GM18867 (cell line): Measurements from ENCODE around the gene RNF220.

ENCODE experiments used
- ATAC-seq: cut with Tn5 transposase; IDR thresholded peaks from one replicate; pipeline ENCODE4 v1.9.1; 2021; ENCODE audit warnings: mild to moderate bottlenecking, moderate library complexity; ENCODE audit not compliant: unreplicated experiment

Gene RNF220

DNA sequence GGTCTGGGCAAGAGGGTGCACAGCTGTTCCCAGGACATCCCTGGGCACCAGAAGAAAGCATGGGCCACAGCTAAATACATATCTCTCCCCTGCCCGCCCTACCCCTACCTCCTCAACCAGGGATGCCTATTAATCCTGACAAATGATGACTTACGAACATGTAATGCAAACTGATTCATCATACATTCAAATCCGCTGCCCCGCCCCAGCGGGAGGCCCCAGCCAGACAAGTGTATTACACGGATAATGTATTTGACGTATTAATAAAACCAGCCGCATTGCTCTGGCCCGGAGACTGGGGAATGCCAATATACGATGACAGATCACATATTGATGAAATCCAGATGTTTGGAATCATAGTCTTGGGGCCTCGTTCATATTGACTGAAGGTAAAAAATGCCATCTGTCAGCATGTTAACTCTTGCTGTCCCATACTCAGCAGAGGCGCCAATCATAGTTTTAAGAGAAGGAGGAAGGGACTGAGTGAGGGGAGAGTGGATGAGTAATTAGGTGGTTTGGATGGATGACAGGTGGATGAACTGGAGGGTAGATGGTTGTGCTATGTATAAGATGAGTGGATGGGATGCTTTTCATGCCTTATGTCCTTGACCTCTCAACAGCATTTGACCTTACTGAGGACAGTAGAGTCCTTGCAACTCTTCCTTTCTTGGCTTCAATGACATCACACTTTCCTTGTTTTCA lies 201.0 kb downstream of the RNF220 start:
- ATAC-seq: no peak

DNA sequence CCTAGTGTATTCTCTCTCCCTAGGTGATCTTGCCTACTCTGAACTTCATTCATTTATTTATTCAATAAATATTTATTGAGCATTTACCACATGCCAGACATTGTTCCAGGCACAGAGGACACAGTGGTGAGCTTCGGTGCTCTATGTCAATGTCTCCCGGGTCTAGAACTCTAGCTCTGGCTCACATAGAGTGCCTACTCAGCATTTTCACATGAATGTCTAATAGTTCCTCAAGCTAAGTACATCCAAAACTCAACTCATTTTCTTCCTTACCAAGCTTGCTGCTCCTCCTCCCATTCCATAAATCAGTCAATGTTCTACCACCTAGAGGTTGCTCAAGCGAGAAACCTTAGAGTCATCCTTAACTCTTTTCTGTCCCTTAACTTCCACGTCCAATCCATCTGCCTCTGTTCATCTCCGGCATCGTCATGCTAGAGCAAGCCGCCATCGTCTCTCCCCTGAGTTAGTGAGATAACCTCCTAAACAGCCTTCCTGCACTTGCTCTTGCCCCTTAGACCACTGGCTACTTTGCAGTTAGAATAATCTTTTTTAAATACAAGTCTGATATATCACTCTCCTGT lies 201.7 kb downstream of the RNF220 start:
- no peak for ATAC-seq

- ATAC-seq: no peak
Measured at GRCh38 chr1:44608141-44608540, 203.1 kb downstream of the RNF220 start.

GRCh38 chr1:44609412-44609767 lies 204.3 kb downstream of the RNF220 start:
- ATAC-seq: no peak

- no peak for ATAC-seq
Measured at GRCh38 chr1:44609768-44610526, 204.9 kb downstream of the RNF220 start.

DNA sequence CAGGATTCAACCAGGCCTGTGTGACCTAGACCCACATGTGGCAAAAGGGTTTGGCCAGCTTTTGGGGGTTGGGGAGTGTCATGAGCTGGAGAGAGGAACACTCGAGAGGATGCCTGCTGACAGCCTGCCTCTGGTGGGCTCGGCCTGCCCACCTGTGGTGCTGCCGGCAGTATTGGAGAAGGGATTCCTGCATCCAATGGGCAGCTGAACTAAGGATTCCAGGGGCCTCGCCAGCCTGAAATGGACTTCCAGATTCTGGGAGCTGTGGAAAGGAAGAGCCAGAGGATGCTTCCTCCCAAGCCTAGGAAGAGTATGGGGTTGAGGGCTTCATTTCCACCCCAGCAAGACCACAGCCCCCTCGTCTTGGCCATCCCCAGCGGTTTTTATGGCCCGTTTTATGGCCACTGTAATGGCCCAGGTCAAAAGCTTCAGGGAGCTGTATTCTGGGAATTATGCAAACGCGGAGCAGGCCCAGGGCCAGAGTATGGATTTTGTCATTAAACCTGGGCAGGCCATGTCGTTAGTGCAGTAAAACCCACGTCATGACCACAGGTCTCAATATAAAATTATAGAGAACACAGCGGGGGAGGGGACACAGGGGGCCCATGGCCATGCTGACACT lies 205.6 kb downstream of the RNF220 start:
- no peak for ATAC-seq

DNA sequence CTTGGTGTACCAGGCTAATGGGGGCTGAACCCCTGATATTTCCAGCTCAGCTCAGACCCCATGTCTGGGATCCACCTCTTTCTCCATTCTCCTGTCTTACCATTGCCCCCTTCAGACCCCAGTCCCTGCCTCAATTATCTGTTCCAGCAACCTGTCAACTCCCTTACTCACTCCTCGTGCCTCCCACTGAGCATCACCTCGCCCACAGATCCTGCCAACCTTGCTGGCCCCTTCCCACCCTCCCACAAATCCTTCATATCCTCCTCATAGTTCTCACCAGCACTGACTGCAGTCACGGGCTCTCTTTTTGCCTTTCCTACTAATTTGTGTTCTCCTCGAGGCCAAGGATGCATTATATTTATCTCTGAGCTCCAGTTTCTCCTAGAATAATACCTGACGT lies 206.4 kb downstream of the RNF220 start:
- no peak for ATAC-seq

DNA sequence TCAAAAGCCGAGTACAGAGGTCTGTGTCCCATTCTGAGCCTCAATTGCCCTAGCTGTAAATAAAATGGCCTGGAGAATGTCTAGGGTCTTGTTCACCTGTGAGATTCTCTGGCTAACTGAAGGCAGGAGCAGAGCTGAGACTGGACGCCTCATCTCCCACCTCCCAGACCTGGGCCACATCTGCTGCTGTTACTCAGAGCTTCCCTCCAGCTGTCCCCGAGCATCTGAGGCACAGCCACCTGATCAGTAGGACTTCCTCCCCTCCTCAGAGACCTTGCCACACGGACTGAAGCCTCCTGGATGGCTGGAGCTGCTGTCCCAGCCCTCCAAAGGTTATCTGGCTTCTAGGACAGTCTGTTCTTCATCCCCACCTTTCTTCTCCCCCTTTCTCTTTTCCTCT lies 206.8 kb downstream of the RNF220 start:
- no peak for ATAC-seq

GRCh38 chr1:44613941-44614340 lies 208.9 kb downstream of the RNF220 start:
- ATAC-seq: no peak

- ATAC-seq: no peak
Measured at GRCh38 chr1:44616284-44616990, 211.4 kb downstream of the RNF220 start.

- ATAC-seq: no peak
Measured at GRCh38 chr1:44616991-44617702, 212.1 kb downstream of the RNF220 start.

DNA sequence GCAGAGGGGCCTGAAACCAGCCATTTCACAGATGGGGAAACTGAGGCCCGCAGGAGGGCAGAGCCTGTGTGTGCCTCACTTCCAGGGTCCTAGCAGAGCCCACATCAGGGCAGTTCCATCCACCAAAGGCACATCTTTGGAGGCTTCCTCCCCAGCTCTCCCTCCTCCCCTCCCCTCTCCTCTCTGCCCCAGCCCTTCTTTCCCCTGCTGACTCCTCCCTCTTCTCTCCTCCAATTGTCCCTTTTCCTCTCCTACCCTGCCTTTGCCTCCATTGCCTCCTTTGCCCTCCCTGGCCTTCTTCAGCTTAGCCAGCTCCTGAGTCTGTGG lies 212.6 kb downstream of the RNF220 start:
- no peak for ATAC-seq

GRCh38 chr1:44619261-44619900 lies 214.3 kb downstream of the RNF220 start:
- ATAC-seq: no peak

- ATAC-seq: no peak
Measured at GRCh38 chr1:44620072-44620471, 215.0 kb downstream of the RNF220 start.

GRCh38 chr1:44621841-44622286 lies 216.8 kb downstream of the RNF220 start:
- ATAC-seq: no peak

DNA sequence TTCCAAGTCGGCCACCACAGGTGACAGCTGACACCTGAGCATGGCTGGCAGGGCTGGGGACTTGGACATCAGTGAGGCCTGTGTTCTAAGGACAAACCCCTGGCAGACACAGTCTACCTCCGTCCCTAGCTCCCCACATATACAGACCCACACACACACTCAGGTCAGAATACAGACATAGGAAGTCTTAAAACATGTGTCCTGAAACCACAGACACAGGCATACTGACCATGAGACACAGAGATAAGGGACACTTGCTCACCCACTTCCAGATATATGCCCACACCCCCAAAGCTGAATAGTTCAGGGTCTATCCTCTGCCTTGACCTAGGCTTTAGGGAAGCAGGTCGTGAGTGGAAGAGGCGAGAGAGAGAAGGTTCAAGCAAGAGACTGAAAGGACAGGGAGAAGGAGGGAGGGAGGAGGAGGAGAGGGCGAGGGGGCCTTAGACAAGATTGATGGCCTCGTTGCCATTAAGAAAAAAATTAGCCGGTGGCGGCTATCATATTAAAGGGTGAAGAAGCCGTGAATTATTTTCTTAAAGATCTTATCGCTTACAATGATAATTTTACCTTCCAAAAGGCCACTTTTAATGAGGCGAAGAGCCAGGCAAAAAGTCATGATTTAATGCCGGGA lies 219.3 kb downstream of the RNF220 start:
- no peak for ATAC-seq

GRCh38 chr1:44625348-44625747 lies 220.3 kb downstream of the RNF220 start:
- ATAC-seq: no peak

- no peak for ATAC-seq
Measured at GRCh38 chr1:44628962-44629756, 224.1 kb downstream of the RNF220 start.

DNA sequence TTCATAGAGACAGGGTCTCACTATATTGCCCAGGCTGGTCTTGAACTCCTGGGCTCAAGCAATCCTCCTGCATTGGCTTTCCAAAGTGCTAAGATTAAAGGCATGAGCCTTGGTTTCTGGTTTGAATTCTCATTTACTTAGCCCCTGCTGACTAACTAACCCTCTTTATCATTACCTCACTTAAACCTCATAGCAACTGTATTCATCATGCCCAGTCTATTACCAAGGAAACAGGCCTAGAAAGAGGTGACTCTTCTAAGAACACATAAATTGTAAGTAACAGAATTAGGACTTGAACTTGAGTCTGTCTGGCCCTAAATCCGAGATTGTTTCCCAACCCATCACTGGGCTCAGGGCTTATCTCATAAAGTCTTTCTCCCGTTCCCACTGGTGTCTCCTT lies 225.1 kb downstream of the RNF220 start:
- no peak for ATAC-seq
